Esophagus (tissue), 2 donors: ENCODE results near the gene MED25. TPM values are rescaled to one million over a fixed set of nuclear protein-coding genes. Genes with fewer than 3 reads are reported as not detected.
"Not testable (repeated sequence)": the region's sequence is repeated elsewhere in the genome, so short reads cannot be mapped to it uniquely, and the experiment has no call there.

Source experiments
- H3K27ac ChIP-seq, 2 donors: one replicate each; pipeline ENCODE4 v1.5.1; 2013; ENCODE audit warnings: low read depth in 2 of 2, mild to moderate bottlenecking in 2 of 2, inconsistent platforms in 1 of 2, low read length in 1 of 2, moderate library complexity in 1 of 2
- H3K27me3 ChIP-seq, 2 donors: one replicate each; pipeline ENCODE4 v1.6.1; 2013; ENCODE audit warnings: low read length in 2 of 2, control low read depth in 1 of 2, mild to moderate bottlenecking in 1 of 2; ENCODE audit not compliant: insufficient read depth in 2 of 2, control insufficient read depth in 1 of 2
- H3K36me3 ChIP-seq, 2 donors: one replicate each; pipeline ENCODE4 v1.6.1; 2013; ENCODE audit warnings: low read length in 1 of 2; ENCODE audit not compliant: control insufficient read depth in 2 of 2, insufficient read depth in 2 of 2
- H3K4me1 ChIP-seq, 2 donors: one replicate each; pipeline ENCODE4 v1.6.1; 2013; ENCODE audit warnings: low read length in 1 of 2; ENCODE audit not compliant: control insufficient read depth in 2 of 2, insufficient read depth in 2 of 2
- H3K4me3 ChIP-seq, 2 donors: one replicate each; pipeline ENCODE4 v1.5.1; 2013; ENCODE audit warnings: low read length in 2 of 2, mild to moderate bottlenecking in 2 of 2, low read depth in 1 of 2, moderate library complexity in 1 of 2
- H3K9me3 ChIP-seq, 2 donors: one replicate each; pipeline ENCODE4 v1.6.1; 2013; ENCODE audit warnings: mild to moderate bottlenecking in 2 of 2, low read depth in 1 of 2, low read length in 1 of 2, moderate library complexity in 1 of 2; ENCODE audit not compliant: control insufficient read depth in 2 of 2, insufficient read depth in 1 of 2
- WGBS, 2 donors: extraction: QIAGEN DNeasy Blood & Tissue Kit; methylation state at CpG; one replicate each; pipeline ENCODE4 v1.1.7; 2013; 5-methylcytosine and 5-hydroxymethylcytosine counted together
- polyA plus RNA-seq, 2 donors: library from polyadenylated mRNA; stranded (reverse); fragments of 200-250 nt; gene quantifications; one replicate each; pipeline ENCODE4 v1.2.3, GENCODE V29; 2013
- donor health status: healthy with polysubstance abuse.
- donor health status: Bipolar disorder and iron deficiency.

MED25 gene
- polyA plus RNA-seq, 2 donors: 27.7 to 54.9 TPM

GRCh38 chr19:49809941-49810389, 8.1 kb upstream of the MED25 start:
- Histone ChIP-seq H3K27me3 (no peaks in the 10 kb centered on the region), H3K27ac (peak overlapping the region; percentile 68 to 77), H3K36me3 (peaks cover 0 to 2% of the 10 kb centered on the region in 2 donors), H3K4me3 (peak overlapping the region; percentile 60 to 78), H3K4me1 (peaks cover 4 to 12% of the 10 kb centered on the region in 2 donors), H3K9me3 (no peaks in the 10 kb centered on the region)
- 90 to 91% methylated on average over 5 of the region's 5 CpGs for WGBS, 2 donors

- no peaks in the 10 kb centered on the region for H3K36me3 ChIP-seq
- H3K4me1 ChIP-seq: peaks cover 4 to 12% of the 10 kb centered on the region in 2 donors
- no peak overlapping the region for H3K4me3 ChIP-seq
- H3K27me3 ChIP-seq: no peaks in the 10 kb centered on the region
- H3K27ac ChIP-seq: no peak overlapping the region
- no peaks in the 10 kb centered on the region for H3K9me3 ChIP-seq
- WGBS, 2 donors: 93 to 97% methylated on average over 6 of the region's 6 CpGs
These were observed 6.8 kb upstream of the MED25 start for GRCh38 chr19:49811328-49811727.

GRCh38 chr19:49812452-49812996, 5.6 kb upstream of the MED25 start:
- peak overlapping the region; percentile 52 to 87 for H3K27ac ChIP-seq
- peaks cover 4 to 12% of the 10 kb centered on the region in 2 donors for H3K4me1 ChIP-seq
- H3K36me3 ChIP-seq: no peaks in the 10 kb centered on the region
- peak overlapping the region; percentile 63 to 64 for H3K4me3 ChIP-seq
- H3K27me3 ChIP-seq: no peaks in the 10 kb centered on the region
- no peaks in the 10 kb centered on the region for H3K9me3 ChIP-seq
- WGBS, 2 donors: 45 to 47% methylated on average over 11 of the region's 11 CpGs

- no peaks in the 10 kb centered on the region for H3K27me3 ChIP-seq
- H3K4me1 ChIP-seq: peaks cover 4 to 12% of the 10 kb centered on the region in 2 donors
- WGBS, 2 donors: 0% methylated on average over 45 of the region's 45 CpGs
- H3K9me3 ChIP-seq: no peaks in the 10 kb centered on the region
- H3K36me3 ChIP-seq: no peaks in the 10 kb centered on the region
- peak within 1 kb of the TSS; percentile 63 to 64 for H3K4me3 ChIP-seq
- H3K27ac ChIP-seq: peak within 1 kb of the TSS; percentile 52 to 87
These were observed 4.9 kb upstream of the MED25 start, which contains the start of gene FUZ for GRCh38 chr19:49812997-49813861. Gene FUZ, minus strand, starts transcription at chr19:49813292. Its CDS starts 186 bp downstream, at chr19:49813106.

GRCh38 chr19:49814010-49814409, 4.1 kb upstream of the MED25 start:
- Histone ChIP-seq H3K36me3 (no peaks in the 10 kb centered on the region), H3K9me3 (no peaks in the 10 kb centered on the region), H3K27ac (peak overlapping the region; percentile 24 to 71), H3K4me1 (peaks cover 2 to 13% of the 10 kb centered on the region in 2 donors), H3K4me3 (peak overlapping the region in 1 of 2 donors; percentile 63), H3K27me3 (no peaks in the 10 kb centered on the region)
- WGBS, 2 donors: 71 to 74% methylated on average over 1 of the region's 1 CpG

- 69% methylated on average over 14 of the region's 14 CpGs for WGBS, 2 donors
- H3K4me1 ChIP-seq: peaks cover 4 to 10% of the 10 kb centered on the region in 2 donors
- no peak overlapping the region for H3K4me3 ChIP-seq
- H3K36me3 ChIP-seq: no peaks in the 10 kb centered on the region
- no peaks in the 10 kb centered on the region for H3K9me3 ChIP-seq
- no peaks in the 10 kb centered on the region for H3K27me3 ChIP-seq
- H3K27ac ChIP-seq: peak overlapping the region; percentile 74 to 82
These were observed 1.5 kb upstream of the MED25 start for GRCh38 chr19:49816590-49816989.

- Histone ChIP-seq H3K27ac (peak overlapping the region; percentile 89 to 96), H3K4me1 (peaks cover 4 to 10% of the 10 kb centered on the region in 2 donors), H3K36me3 (peaks cover 0 to 8% of the 10 kb centered on the region in 2 donors), H3K9me3 (no peaks in the 10 kb centered on the region), H3K4me3 (peak overlapping the region; percentile 74 to 85), H3K27me3 (no peaks in the 10 kb centered on the region)
- WGBS, 2 donors: 24% methylated on average over 16 of the region's 16 CpGs
These were observed 721 bp downstream of the MED25 start for GRCh38 chr19:49818649-49819370.

GRCh38 chr19:49819452-49820115, 1.5 kb downstream of the MED25 start:
- H3K27ac ChIP-seq, H3K9me3 ChIP-seq, H3K4me1 ChIP-seq, H3K27me3 ChIP-seq: not testable (repeated sequence)
- peaks cover 0 to 11% of the 10 kb centered on the region in 2 donors for H3K36me3 ChIP-seq
- peak overlapping the region; percentile 74 to 85 for H3K4me3 ChIP-seq
- 75 to 77% methylated on average over 7 of the region's 7 CpGs for WGBS, 2 donors

GRCh38 chr19:49820125-49820524, 2.0 kb downstream of the MED25 start:
- no peak overlapping the region for H3K27ac ChIP-seq

More at GRCh38 chr19:49820125-49820524, 2.0 kb downstream of the MED25 start:
- H3K36me3 ChIP-seq: peaks cover 0 to 11% of the 10 kb centered on the region in 2 donors
- 69 to 82% methylated on average over 10 of the region's 10 CpGs for WGBS, 2 donors
- no peaks in the 10 kb centered on the region for H3K9me3 ChIP-seq
- H3K27me3 ChIP-seq: no peaks in the 10 kb centered on the region
- H3K4me1 ChIP-seq: peaks cover 4 to 7% of the 10 kb centered on the region in 2 donors
- no peak overlapping the region for H3K4me3 ChIP-seq
